Fibroblast of the aortic adventitia (primary cell): ENCODE measurements around the gene SQSTM1. TPM values are rescaled to one million over a fixed set of nuclear protein-coding genes. Genes with fewer than 3 reads are reported as not detected.

ENCODE experiments used
- DNase-seq: peaks from one replicate; pipeline ENCODE4 v3.0.0-alpha.2; 2010; ENCODE audit warnings: low read depth
- H3K4me3 ChIP-seq: 2 replicates; pipeline ENCODE4 v1.5.1; 2011; ENCODE audit warnings: low read depth, mild to moderate bottlenecking, control low read depth, low read length, moderate library complexity
- CTCF ChIP-seq: IDR thresholded peaks from 2 replicates; pipeline ENCODE4 v1.5.1; 2011; ENCODE audit warnings: mild to moderate bottlenecking, low read length, control low read depth, inconsistent platforms; ENCODE audit not compliant: insufficient read depth
- total RNA-seq: library from RNA; depleted of rRNA; stranded (reverse); fragments of >200 nt; gene quantifications from 2 replicates; pipeline ENCODE4 v1.2.3, GENCODE V29; 2012; ENCODE audit warnings: low replicate concordance

Gene SQSTM1
- total RNA-seq, 1 donor = 596 TPM

GRCh38 chr5:179777456-179777855 is 43.2 kb upstream of the SQSTM1 start:
- no peak for DNase-seq
- no peak overlapping the region for H3K4me3 ChIP-seq
- TF ChIP-seq CTCF = no peak

GRCh38 chr5:179777909-179778308 is 42.8 kb upstream of the SQSTM1 start:
- TF ChIP-seq CTCF = no peak
- no peak for DNase-seq
- no peak overlapping the region for H3K4me3 ChIP-seq

- no peak overlapping the region for H3K4me3 ChIP-seq
- no peak for TF ChIP-seq CTCF
- no peak for DNase-seq
Measured at GRCh38 chr5:179778591-179778990, 42.1 kb upstream of the SQSTM1 start.

GRCh38 chr5:179779826-179780225 is 40.9 kb upstream of the SQSTM1 start:
- H3K4me3 ChIP-seq = no peak overlapping the region
- DNase-seq = no peak
- TF ChIP-seq CTCF = no peak

GRCh38 chr5:179780362-179780761 is 40.3 kb upstream of the SQSTM1 start:
- H3K4me3 ChIP-seq = no peak overlapping the region
- no peak for DNase-seq
- no peak for TF ChIP-seq CTCF

GRCh38 chr5:179781846-179782245 is 38.9 kb upstream of the SQSTM1 start:
- TF ChIP-seq CTCF = no peak
- no peak for DNase-seq
- H3K4me3 ChIP-seq = no peak overlapping the region

GRCh38 chr5:179783128-179783527 is 37.6 kb upstream of the SQSTM1 start:
- no peak overlapping the region for H3K4me3 ChIP-seq
- no peak for DNase-seq
- no peak for TF ChIP-seq CTCF
